ENCODE measurements around the gene ITGA5.

ITGA5 gene

GRCh38 chr12:54448344-54448743, 29.3 kb upstream of the ITGA5 start:
- Histone ChIP-seq H3K9ac (no peak overlapping the region), H3K27ac (no peak overlapping the region), H3K27me3 (no peaks in the 10 kb centered on the region), H3K9me3 (replicated peaks in 1 of 11) (no peaks in the 10 kb centered on the region), H3K4me1 (peaks cover 3 to 15% (median 6%) of the 10 kb centered on the region in 10 experiments; a peak in 17 of 20 replicates), H4K20me1 (no peaks in the 10 kb centered on the region), H3K36me3 (no peaks in the 10 kb centered on the region), H3K4me3 (no peak overlapping the region), H3K4me2 (no peak overlapping the region)
- TF ChIP-seq Cebpa-rat (IDR thresholded peaks at IDR 0.05), result no peak

GRCh38 chr12:54447917-54448316, 28.9 kb upstream of the ITGA5 start:
- no peaks in the 10 kb centered on the region for H3K36me3 ChIP-seq
- no peaks in the 10 kb centered on the region for H4K20me1 ChIP-seq
- H3K9ac ChIP-seq, result no peak overlapping the region
- H3K4me3 ChIP-seq, result no peak overlapping the region
- no peak overlapping the region for H3K27ac ChIP-seq
- no peaks in the 10 kb centered on the region for H3K9me3 ChIP-seq (replicated peaks in 1 of 11)
- H3K27me3 ChIP-seq, result no peaks in the 10 kb centered on the region
- TF ChIP-seq Cebpa-rat (IDR thresholded peaks at IDR 0.05), result no peak
- H3K4me1 ChIP-seq, result peaks cover 8 to 20% (median 10%) of the 10 kb centered on the region in 10 experiments; a peak in 19 of 20 replicates
- no peak overlapping the region for H3K4me2 ChIP-seq

GRCh38 chr12:54444206-54444605, 25.1 kb upstream of the ITGA5 start:
- no peaks in the 10 kb centered on the region for H3K27me3 ChIP-seq
- no peak for TF ChIP-seq Cebpa-rat (IDR thresholded peaks at IDR 0.05)
- no peaks in the 10 kb centered on the region for H4K20me1 ChIP-seq
- H3K4me1 ChIP-seq, result peaks cover 19 to 32% (median 22%) of the 10 kb centered on the region in 10 experiments
- no peak overlapping the region for H3K4me3 ChIP-seq
- H3K4me2 ChIP-seq, result no peak overlapping the region
- no peaks in the 10 kb centered on the region for H3K9me3 ChIP-seq (replicated peaks in 1 of 11)
- H3K27ac ChIP-seq, result no peak overlapping the region
- no peaks in the 10 kb centered on the region for H3K36me3 ChIP-seq
- H3K9ac ChIP-seq, result no peak overlapping the region

- no peaks in the 10 kb centered on the region for H3K36me3 ChIP-seq
- H3K27ac ChIP-seq, result no peak overlapping the region
- no peak overlapping the region for H3K4me3 ChIP-seq
- peak overlapping the region in 8 of 11 experiments; percentile 8 to 72 (median 61); a peak in 16 of 22 replicates for H3K4me2 ChIP-seq
- no peak for TF ChIP-seq Cebpa-rat (IDR thresholded peaks at IDR 0.05)
- no peak overlapping the region for H3K9ac ChIP-seq
- no peaks in the 10 kb centered on the region for H3K9me3 ChIP-seq (replicated peaks in 1 of 11)
- H3K27me3 ChIP-seq, result no peaks in the 10 kb centered on the region
- H3K4me1 ChIP-seq, result peaks cover 23 to 33% (median 26%) of the 10 kb centered on the region in 10 experiments
- H4K20me1 ChIP-seq, result no peaks in the 10 kb centered on the region
These were observed 24.4 kb upstream of the ITGA5 start for GRCh38 chr12:54443446-54443845.

- H3K4me3 ChIP-seq, result peak overlapping the region in 1 of 10 experiments; percentile 24; a peak in 1 of 20 replicates
- no peaks in the 10 kb centered on the region for H3K9me3 ChIP-seq (replicated peaks in 1 of 11)
- H3K36me3 ChIP-seq, result no peaks in the 10 kb centered on the region
- H3K27ac ChIP-seq, result peak overlapping the region in 2 of 11 experiments; percentile 2; a peak in 1 of 22 replicates
- H4K20me1 ChIP-seq, result no peaks in the 10 kb centered on the region
- TF ChIP-seq Cebpa-rat (IDR thresholded peaks at IDR 0.05), result no peak
- peaks cover 23 to 31% (median 26%) of the 10 kb centered on the region in 10 experiments for H3K4me1 ChIP-seq
- H3K9ac ChIP-seq, result peak overlapping the region in 4 of 11 experiments; percentile 2 to 31 (median 11); a peak in 3 of 22 replicates
- H3K4me2 ChIP-seq, result peak overlapping the region; percentile 40 to 72 (median 61)
- no peaks in the 10 kb centered on the region for H3K27me3 ChIP-seq
These were observed 23.9 kb upstream of the ITGA5 start for GRCh38 chr12:54442961-54443360.

GRCh38 chr12:54442099-54442498, 23.0 kb upstream of the ITGA5 start:
- H3K4me1 ChIP-seq, result peaks cover 23 to 31% (median 26%) of the 10 kb centered on the region in 10 experiments
- 0 out of 22 replicates have a peak overlapping the region, but pooled peaks of 1 of the 11 experiments have one; percentile 2 for H3K9ac ChIP-seq
- TF ChIP-seq Cebpa-rat (IDR thresholded peaks at IDR 0.05), result no peak
- H3K36me3 ChIP-seq, result no peaks in the 10 kb centered on the region
- H3K4me3 ChIP-seq, result no peak overlapping the region
- H3K27me3 ChIP-seq, result no peaks in the 10 kb centered on the region
- H3K4me2 ChIP-seq, result peak overlapping the region; percentile 40 to 72 (median 61); a peak in 20 of 22 replicates
- no peaks in the 10 kb centered on the region for H3K9me3 ChIP-seq (replicated peaks in 1 of 11)
- H4K20me1 ChIP-seq, result no peaks in the 10 kb centered on the region
- no peak overlapping the region for H3K27ac ChIP-seq

- peak overlapping the region in 8 of 11 experiments; percentile 3 to 32 (median 17); a peak in 12 of 22 replicates for H3K4me2 ChIP-seq
- H3K4me1 ChIP-seq, result peaks cover 23 to 31% (median 26%) of the 10 kb centered on the region in 10 experiments
- no peaks in the 10 kb centered on the region for H4K20me1 ChIP-seq
- no peak overlapping the region for H3K4me3 ChIP-seq
- no peaks in the 10 kb centered on the region for H3K9me3 ChIP-seq (replicated peaks in 1 of 11)
- H3K36me3 ChIP-seq, result no peaks in the 10 kb centered on the region
- peak overlapping the region in 1 of 11 experiments; percentile 18; a peak in 1 of 22 replicates for H3K9ac ChIP-seq
- no peak overlapping the region for H3K27ac ChIP-seq
- no peak for TF ChIP-seq Cebpa-rat (IDR thresholded peaks at IDR 0.05)
- no peaks in the 10 kb centered on the region for H3K27me3 ChIP-seq
These were observed 20.6 kb upstream of the ITGA5 start for GRCh38 chr12:54439521-54440255.

- no peak overlapping the region for H3K4me3 ChIP-seq
These were observed 20.0 kb upstream of the ITGA5 start for GRCh38 chr12:54439096-54439495.

GRCh38 chr12:54438517-54438916, 19.5 kb upstream of the ITGA5 start:
- Histone ChIP-seq H3K9ac (no peak overlapping the region), H3K27ac (no peak overlapping the region), H3K4me1 (peaks cover 20 to 30% (median 25%) of the 10 kb centered on the region in 10 experiments), H3K36me3 (no peaks in the 10 kb centered on the region), H3K9me3 (replicated peaks in 1 of 11) (no peaks in the 10 kb centered on the region), H4K20me1 (no peaks in the 10 kb centered on the region), H3K27me3 (no peaks in the 10 kb centered on the region), H3K4me3 (no peak overlapping the region), H3K4me2 (0 out of 22 replicates have a peak overlapping the region, but pooled peaks of 1 of the 11 experiments have one; percentile 10)
- TF ChIP-seq Cebpa-rat (IDR thresholded peaks at IDR 0.05), result no peak

More at GRCh38 chr12:54439096-54439495, 20.0 kb upstream of the ITGA5 start:
- Histone ChIP-seq H3K4me2 (peak overlapping the region in 8 of 11 experiments; percentile 3 to 32 (median 17); a peak in 12 of 22 replicates), H3K9ac (peak overlapping the region in 1 of 11 experiments; percentile 18; a peak in 1 of 22 replicates), H4K20me1 (no peaks in the 10 kb centered on the region), H3K27ac (no peak overlapping the region), H3K9me3 (replicated peaks in 1 of 11) (no peaks in the 10 kb centered on the region), H3K27me3 (no peaks in the 10 kb centered on the region), H3K4me1 (peaks cover 23 to 31% (median 26%) of the 10 kb centered on the region in 10 experiments), H3K36me3 (no peaks in the 10 kb centered on the region)
- no peak for TF ChIP-seq Cebpa-rat (IDR thresholded peaks at IDR 0.05)
